K562 (cell line): ENCODE measurements around the gene LILRA6. TPM values are rescaled to one million over a fixed set of nuclear protein-coding genes. Genes with fewer than 3 reads are reported as not detected.
"Not testable (repeated sequence)": the region's sequence is repeated elsewhere in the genome, so short reads cannot be mapped to it uniquely, and the experiment has no call there.

Experiments used
- ATAC-seq: fragments of 200-7000 bp; cut with Tn5 transposase; 3 replicates; pipeline ENCODE4 v1.9.1; 2020; ENCODE audit warnings: moderate library complexity
- BruUV-seq: library from RNA; stranded (reverse); fragments of 400-500 nt; replicated peaks from 2 replicates; lab custom pipeline; 2021; lab: Mats Ljungman, UMichigan
- CTCF ChIA-PET: fragments of 300-600 bp; formaldehyde crosslinking; extraction: SDS; loops from one replicate; lab custom pipeline; 2021; ENCODE audit warnings: low intra/inter-chr PET ratio; lab: Yijun Ruan, JAX
- POLR2A ChIA-PET: fragments of 300-600, 350-650 bp; sonication (Branson Sonifier 250); formaldehyde crosslinking; extraction: SDS; loops from one replicate; lab custom pipeline; 2021; ENCODE audit warnings: antibody characterized with exemption, inconsistent platforms; lab: Yijun Ruan, JAX
- DNase-seq, 4 experiments: peaks; one replicate each; pipeline versions ENCODE4 v3.0.0 to v3.0.0-alpha.2; 2011 to 2018; ENCODE audit warnings: low spot score in 3 of 4, mixed read lengths in 3 of 4; ENCODE audit errors: extremely low read depth in 1 of 4
- FAIRE-seq: peaks from 2 replicates; lab custom pipeline; 2011; peaks lifted over from hg19 to GRCh38; lab: Jason Lieb, UNC
- H2AFZ ChIP-seq: 2 replicates; pipeline ENCODE4 v1.6.0; 2011; ENCODE audit warnings: low read depth, low read length, control low read depth, inconsistent platforms
- H3K27ac ChIP-seq: fragments of 200-600 bp; 3 replicates; pipeline ENCODE4 v1.8.0; 2011; ENCODE audit warnings: low read depth, mild to moderate bottlenecking, control low read depth, inconsistent platforms, low read length, moderate library complexity, mixed read lengths; ENCODE audit errors: extremely low read depth
- H3K27me3 ChIP-seq, 2 experiments: fragments of 300-600 bp in 1 of 2; 2 replicates in 1 of 2; 3 replicates in 1 of 2; pipeline versions ENCODE4 v1.6.0 to v1.8.0; 2011; ENCODE audit warnings: inconsistent platforms in 2 of 2, low read length in 2 of 2, mild to moderate bottlenecking in 1 of 2, mixed read lengths in 1 of 2, moderate library complexity in 1 of 2; ENCODE audit not compliant: control insufficient read depth in 2 of 2, insufficient read depth in 2 of 2
- H3K36me3 ChIP-seq: fragments of 300-600 bp; 3 replicates; pipeline ENCODE4 v1.8.0; 2011; ENCODE audit warnings: mild to moderate bottlenecking, low read length, inconsistent platforms; ENCODE audit not compliant: control insufficient read depth, insufficient read depth
- H3K4me1 ChIP-seq, 2 experiments: fragments of 200-600 bp in 1 of 2; replicated peaks in 1 of 2; 2 replicates in 1 of 2; 3 replicates in 1 of 2; pipeline versions ENCODE4 v1.5.1 to v1.8.0; 2011; ENCODE audit warnings: inconsistent platforms in 2 of 2, low read length in 2 of 2, mild to moderate bottlenecking in 1 of 2, mixed read lengths in 1 of 2, moderate library complexity in 1 of 2; ENCODE audit not compliant: control insufficient read depth in 2 of 2, insufficient read depth in 2 of 2
- H3K4me2 ChIP-seq: 2 replicates; pipeline ENCODE4 v1.6.1; 2011; ENCODE audit warnings: low read length, control low read depth, inconsistent platforms, mixed read lengths; ENCODE audit not compliant: insufficient read depth
- H3K4me3 ChIP-seq: fragments of 200-600 bp; sonication (generic), shearing (Covaris generic); 2 replicates; pipeline ENCODE4 v1.5.1; 2016; ENCODE audit warnings: control low read depth, inconsistent platforms
- H3K79me2 ChIP-seq: fragments of 200-600 bp; 3 replicates; pipeline ENCODE4 v1.8.0; 2011; ENCODE audit warnings: low read length, inconsistent platforms; ENCODE audit not compliant: control insufficient read depth, insufficient read depth
- H3K9ac ChIP-seq, 2 experiments: 2 replicates each; pipeline versions ENCODE4 v1.6.0 to v1.6.1; 2011; ENCODE audit warnings: low read depth in 2 of 2, low read length in 2 of 2, control low read depth in 1 of 2, inconsistent platforms in 1 of 2, mild to moderate bottlenecking in 1 of 2, mixed read lengths in 1 of 2; ENCODE audit not compliant: insufficient read depth in 1 of 2
- H3K9me1 ChIP-seq: one replicate; pipeline ENCODE4 v1.6.0; 2011; ENCODE audit warnings: inconsistent platforms, mild to moderate bottlenecking, low read length, moderate library complexity; ENCODE audit not compliant: control insufficient read depth, insufficient read depth
- H3K9me3 ChIP-seq: replicated peaks from 2 replicates; pipeline ENCODE4 v1.5.1; 2011; ENCODE audit warnings: low read depth, low read length, inconsistent platforms; ENCODE audit not compliant: control insufficient read depth, insufficient read depth
- H4K20me1 ChIP-seq: replicated peaks from 2 replicates; pipeline ENCODE4 v1.6.1; 2011; ENCODE audit warnings: low read length, inconsistent platforms, mixed read lengths; ENCODE audit not compliant: control insufficient read depth, insufficient read depth
- WGBS: fragments of 100-300 bp; shearing (Covaris generic); methylation state at CpG from one replicate; pipeline ENCODE4 v1.1.6; 2016; ENCODE audit warnings: low coverage, mixed read lengths; ENCODE audit not compliant: insufficient coverage; ENCODE audit errors: missing lambda C conversion rate; 5-methylcytosine and 5-hydroxymethylcytosine counted together
- in situ Hi-C: fragments of 300-500 bp; cut with MboI; formaldehyde crosslinking; loops from 4 replicates; pipeline ENCODE4 v1.15.0; 2018; ENCODE audit warnings: inconsistent platforms, mixed read lengths
- intact Hi-C: fragments of 100-400 bp; cut with micrococcal nuclease; formaldehyde crosslinking; loops from 2 replicates; pipeline ENCODE4 v1.14.2; 2022
- polyA plus RNA-seq, 8 experiments: library from polyadenylated mRNA; depleted of rRNA in 4 of 8; stranded (reverse) in 5 of 8; unstranded in 3 of 8; fragments of >200 nt; fragmentation: Nextera tagmentation in 2 of 8; fragmentation: Illumina TruSeq in 1 of 8; extraction: Ambion mirVana in 2 of 8; extraction: Trizol in 1 of 8; gene quantifications; 2 replicates each; pipeline versions ENCODE4 v1.2.1 to v1.2.3, GENCODE V29; 2011 to 2014; ENCODE audit warnings: inconsistent platforms in 1 of 8, missing spikeins in 1 of 8
- total RNA-seq, 7 experiments: library from RNA; depleted of rRNA in 6 of 7; stranded (reverse); fragments of >200 nt in 6 of 7; fragmentation: Illumina TruSeq in 2 of 7; extraction: Trizol in 2 of 7; gene quantifications; 2 replicates each; pipeline versions ENCODE4 v1.2.1 to v1.2.3, GENCODE V29; 2011 to 2021; ENCODE audit warnings: low replicate concordance in 1 of 7

The LILRA6 gene
- total and polyA plus RNA-seq, 9 of the 15 experiments (the other 6 are each of a cell fraction or from before 2014, with no cell fraction given), result 0.03 TPM; not detected in 8

GRCh38 chr19:54280441-54280840 is 37.9 kb upstream of the LILRA6 start:
- H3K9me1 ChIP-seq, H3K79me2 ChIP-seq, H4K20me1 ChIP-seq, H3K36me3 ChIP-seq, FAIRE-seq, H3K9ac ChIP-seq, H2AFZ ChIP-seq, H3K27ac ChIP-seq, ATAC-seq, CTCF ChIA-PET, POLR2A ChIA-PET, BruUV-seq, DNase-seq, intact Hi-C loops, H3K4me3 ChIP-seq, H3K4me2 ChIP-seq, H3K4me1 ChIP-seq, H3K9me3 ChIP-seq: not testable (repeated sequence)
- 4% methylated on average over 10 of the region's 10 CpGs for WGBS
- in situ Hi-C loops, result loop anchor here (5.0 kb wide), 1 partner anchor 352 kb away; the partner anchor contains the start of gene LILRB1
- peaks cover 8 to 48% of the 10 kb centered on the region in 2 experiments for H3K27me3 ChIP-seq

- H3K9ac ChIP-seq, H3K9me1 ChIP-seq, H4K20me1 ChIP-seq, H3K27ac ChIP-seq, H3K79me2 ChIP-seq, H2AFZ ChIP-seq, FAIRE-seq, H3K4me3 ChIP-seq, H3K9me3 ChIP-seq, ATAC-seq, intact Hi-C loops, BruUV-seq, H3K4me1 ChIP-seq, CTCF ChIA-PET, H3K36me3 ChIP-seq, POLR2A ChIA-PET, H3K4me2 ChIP-seq, DNase-seq: not testable (repeated sequence)
- in situ Hi-C loops, result loop anchor here (5.0 kb wide), 1 partner anchor 352 kb away; the partner anchor contains the start of gene LILRB1
- H3K27me3 ChIP-seq, result peaks cover 8 to 48% of the 10 kb centered on the region in 2 experiments
- WGBS, result 0% methylated on average over 4 of the region's 4 CpGs
Measured at GRCh38 chr19:54280025-54280424, 37.4 kb upstream of the LILRA6 start.
